GM18870 (cell line): ENCODE data around the gene WNT11.

ENCODE experiments used
- ATAC-seq: cut with Tn5 transposase; IDR thresholded peaks from one replicate; pipeline ENCODE4 v1.9.1; 2021; ENCODE audit warnings: moderate library complexity; ENCODE audit not compliant: unreplicated experiment

The WNT11 gene

DNA sequence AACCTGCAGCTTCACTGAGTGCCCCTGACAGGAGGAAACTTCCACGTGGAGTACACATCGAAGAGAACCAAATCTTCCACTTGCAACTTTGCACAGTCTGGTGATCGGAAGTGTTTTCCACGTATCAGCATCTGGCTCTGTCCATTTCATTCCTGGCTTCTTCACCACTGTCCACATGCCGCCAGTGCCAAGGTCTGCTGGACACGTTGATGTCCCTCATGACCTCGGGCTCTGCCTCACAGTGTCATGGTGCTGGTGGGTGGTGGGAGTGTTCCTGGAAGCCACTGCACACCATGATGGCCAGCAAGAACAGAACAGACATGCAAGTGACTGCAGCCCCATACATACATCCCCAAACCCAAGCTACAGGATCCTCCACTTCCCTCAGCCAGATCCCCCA lies 48.4 kb downstream of the WNT11 start:
- no peak for ATAC-seq

DNA sequence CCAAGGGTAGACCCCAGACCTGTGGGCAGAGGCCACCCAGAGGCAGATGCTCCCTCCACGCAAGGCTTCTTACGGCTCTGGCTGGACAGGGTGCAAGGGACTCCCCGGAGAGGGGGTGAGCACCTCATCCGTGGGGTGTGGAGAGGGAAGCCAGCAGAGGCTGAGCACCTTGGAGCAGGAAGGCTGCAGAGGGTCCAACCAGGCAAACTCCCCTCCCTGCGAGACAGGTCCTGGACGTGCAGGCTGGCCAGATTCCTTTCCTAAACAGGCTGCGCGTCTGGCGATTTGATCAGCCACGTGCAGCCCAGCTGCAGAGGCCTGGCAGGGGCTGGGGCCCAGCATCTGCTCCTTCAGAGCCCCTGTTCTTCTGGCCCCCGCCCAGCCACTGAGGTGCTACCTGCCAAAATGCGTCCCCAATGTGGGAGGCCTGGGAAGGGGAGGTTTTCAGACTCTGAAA lies 49.3 kb downstream of the WNT11 start:
- ATAC-seq: no peak

DNA sequence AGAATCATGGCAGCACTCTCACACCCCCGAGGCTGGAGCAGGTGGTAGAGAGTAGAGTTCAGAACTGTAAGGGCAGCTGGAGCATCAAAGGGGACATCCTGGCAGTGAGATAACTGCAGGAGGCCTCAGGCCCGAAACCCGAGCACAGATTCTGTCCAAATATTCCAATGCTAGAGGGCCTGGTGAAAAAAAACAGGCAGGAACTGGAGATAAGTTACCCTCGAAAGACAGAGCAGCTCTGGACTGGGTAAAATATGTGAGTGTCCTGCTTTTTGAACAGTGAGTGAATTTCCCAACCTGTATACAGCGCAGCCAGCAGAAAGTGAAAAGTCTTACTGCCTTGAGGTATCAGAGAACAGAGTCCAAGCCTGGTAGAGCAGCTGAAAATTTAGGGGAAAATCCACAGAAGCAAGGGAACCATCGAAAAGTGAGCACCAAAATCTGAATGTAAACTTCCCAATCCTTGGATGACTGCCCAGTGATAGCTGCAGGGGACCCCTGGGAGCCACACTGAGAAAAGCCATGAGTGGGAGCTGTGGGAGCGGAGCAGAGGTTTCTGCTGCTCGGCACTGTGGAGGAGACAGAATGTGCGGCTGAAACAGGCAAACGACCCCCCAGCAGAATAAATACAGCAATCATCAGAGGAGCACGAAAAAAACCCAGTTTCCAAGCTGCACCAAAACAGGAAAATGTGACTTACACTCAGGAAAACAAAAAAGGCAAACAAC lies 50.6 kb downstream of the WNT11 start:
- ATAC-seq: no peak

DNA sequence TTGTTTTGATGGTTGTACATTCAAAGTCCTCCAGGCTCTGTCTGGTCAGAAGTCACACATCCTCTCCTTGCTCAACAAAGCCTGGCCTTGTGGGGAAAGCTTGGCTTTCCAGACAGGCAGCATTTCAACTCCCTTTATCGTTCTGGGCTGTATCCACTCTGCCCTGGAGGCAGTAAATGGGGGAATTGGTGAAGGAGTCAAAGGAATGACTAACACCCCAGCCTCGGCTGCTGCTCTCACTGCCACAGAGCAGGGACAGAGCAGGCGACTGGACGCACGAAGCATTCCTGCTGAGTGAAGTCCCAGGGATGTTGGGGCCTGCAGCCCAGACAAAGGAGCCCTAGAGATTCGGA lies 52.8 kb downstream of the WNT11 start:
- no peak for ATAC-seq

DNA sequence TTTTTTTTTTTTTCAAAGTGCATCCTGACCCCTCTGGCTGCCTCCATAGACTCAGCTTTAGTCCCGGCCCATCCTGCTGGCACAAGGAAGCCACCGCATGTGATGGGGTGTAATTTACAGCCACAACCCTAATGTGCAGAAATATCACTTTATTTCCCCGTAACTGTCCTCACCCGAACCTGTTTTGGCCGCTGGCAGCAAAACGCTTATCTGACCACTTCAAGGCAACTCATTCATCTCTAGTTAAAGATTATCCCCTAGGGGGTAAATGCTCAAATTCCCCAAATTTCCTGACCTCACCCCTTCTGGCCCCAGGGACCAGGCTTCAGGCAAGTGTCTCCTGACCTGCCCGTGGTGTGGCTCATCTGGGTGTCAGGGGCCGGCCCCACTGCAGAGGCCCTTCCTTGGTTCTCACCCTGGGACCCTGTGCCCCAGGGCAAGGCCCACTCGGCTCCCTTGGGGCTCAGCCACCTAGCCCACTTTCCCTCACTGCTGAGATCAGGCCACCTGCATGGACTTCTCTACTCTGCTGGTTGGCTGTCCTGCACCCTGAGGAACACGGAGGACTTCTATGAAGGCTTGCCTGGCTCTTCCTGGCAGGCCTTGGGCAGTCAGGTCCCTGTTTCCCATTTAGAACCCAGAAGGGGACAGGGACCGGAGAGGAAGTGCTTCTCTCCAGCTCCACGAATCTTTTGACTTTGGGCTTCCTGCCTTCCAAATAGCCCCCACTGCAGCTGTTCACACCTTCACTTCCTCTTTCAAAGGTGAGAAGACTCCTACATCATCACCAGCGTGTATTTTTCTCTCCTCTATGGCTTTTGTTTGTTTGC lies 53.3 kb downstream of the WNT11 start:
- ATAC-seq: no peak

DNA sequence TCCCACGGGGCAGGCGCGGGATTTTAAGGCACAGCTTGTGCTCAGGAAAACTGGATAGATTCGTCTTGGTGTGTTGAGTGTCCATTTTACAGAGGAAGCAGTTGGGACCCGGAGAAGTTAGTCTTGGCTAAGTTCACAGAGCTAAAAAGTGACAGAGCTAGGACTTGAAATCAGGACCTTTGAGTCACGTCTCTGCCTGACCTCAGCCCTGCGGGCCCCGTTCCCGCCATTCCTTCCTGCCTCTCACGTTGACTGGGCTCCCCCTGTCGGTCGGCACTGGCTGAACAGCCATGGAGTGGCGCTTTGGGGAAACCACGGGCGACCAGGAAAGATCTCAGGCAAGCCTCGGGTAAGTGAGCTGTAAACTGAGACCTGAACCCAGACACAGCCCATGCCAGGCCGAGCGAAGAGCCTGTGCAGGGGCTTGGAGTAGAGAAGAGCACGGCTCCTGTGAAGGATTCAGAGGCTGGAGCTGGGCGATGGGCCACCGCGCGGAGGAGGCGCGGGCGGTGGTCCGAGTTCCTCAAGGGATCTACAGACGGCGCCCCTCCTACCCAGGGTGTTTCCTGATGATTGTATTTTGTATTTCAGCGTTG lies 54.1 kb downstream of the WNT11 start:
- peak; percentile 46 for ATAC-seq

DNA sequence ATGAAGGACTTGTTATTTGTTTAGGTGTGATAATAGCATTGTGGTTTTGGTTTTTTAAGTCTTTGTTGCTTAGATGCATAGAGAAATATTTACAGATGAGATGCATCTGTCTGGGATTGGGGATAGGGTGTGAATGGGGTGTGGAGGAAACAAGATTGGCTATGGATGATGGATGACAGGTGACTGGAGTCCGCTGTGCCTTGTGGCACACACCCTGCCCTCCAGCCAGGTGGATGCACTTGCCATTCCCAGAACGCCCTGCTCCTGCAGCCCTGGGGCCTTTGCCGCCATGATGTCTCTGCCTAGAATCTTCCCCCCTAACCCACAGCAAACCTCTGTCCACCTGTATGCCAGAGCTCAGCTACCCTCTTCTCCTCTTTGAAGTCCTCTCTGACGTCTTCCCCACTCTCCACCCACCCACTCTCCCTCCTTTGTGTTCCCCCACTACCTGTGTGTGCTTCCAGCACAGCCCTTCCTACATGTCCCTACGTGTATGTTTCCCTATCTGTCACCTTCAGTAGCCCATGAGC lies 54.7 kb downstream of the WNT11 start:
- ATAC-seq: no peak

DNA sequence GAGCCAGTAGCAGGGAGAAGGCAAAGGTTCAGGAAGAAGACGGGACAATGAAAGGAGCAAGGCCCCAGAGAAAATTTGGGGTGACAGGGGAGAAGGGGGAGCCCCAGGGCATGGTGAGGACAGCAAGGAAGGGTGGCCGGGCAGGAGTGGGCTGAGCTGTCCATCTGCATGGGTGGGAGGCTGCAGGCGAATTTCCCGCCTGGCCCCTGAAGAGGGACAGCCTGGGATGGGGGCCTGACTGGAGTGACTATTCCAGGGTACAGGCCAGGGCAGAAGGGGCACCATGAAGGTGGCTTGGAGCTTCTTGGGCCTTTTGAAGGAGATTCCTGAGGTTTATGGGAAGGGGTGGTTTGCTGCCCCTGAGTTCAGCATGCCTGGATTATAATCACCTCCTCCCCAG lies 56.2 kb downstream of the WNT11 start:
- no peak for ATAC-seq

DNA sequence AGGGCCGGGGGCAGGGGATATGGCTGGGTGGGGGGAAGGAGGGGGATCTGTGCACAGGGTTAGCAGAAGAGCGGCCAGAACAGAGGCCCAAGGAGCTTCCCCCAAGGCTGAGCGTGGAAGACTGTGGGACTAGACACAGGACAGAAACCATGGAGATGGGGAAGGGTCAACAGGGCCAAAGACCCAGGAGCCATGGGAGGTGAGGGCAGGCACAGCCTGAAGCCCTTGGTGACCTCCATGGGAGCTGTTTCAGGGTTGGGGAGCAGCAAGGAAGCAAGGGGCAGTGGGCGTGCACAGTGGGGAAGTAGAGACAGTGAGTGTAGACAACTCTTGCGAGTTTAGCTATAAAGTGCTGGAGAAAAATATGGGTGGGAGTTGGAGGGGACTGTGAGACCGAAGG lies 56.6 kb downstream of the WNT11 start:
- no peak for ATAC-seq

DNA sequence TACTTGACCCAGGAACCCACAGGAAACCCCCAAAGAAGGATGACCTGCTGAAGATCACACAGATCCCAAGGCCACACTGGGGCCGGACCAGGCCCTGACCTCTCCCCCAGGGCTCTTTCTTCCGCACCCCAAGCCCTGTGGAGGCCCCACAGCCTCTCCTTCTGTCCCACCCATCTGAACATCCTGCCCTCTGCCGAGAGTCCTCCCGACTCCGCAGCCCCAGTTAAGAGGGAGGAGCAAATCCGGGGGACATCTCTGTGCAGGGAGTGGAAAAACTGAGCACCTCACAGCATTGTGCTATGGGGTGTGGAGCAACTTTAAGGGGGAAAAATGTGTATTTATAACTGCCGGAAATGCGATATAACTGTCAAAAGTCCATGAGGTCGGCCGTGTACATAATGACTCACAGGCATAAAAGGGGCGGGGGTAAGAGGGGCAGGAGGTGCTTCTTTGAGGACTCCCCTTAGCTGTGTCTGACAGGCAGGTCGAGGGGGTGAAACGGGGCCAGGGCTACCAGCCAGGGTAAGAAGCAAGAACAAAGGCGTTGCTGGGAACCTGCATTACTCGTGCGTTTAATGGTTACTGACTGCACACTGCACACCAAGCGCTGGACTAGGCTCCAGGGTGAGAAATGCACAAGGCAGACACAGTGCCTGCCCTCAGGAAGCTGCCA lies 57.2 kb downstream of the WNT11 start:
- no peak for ATAC-seq

DNA sequence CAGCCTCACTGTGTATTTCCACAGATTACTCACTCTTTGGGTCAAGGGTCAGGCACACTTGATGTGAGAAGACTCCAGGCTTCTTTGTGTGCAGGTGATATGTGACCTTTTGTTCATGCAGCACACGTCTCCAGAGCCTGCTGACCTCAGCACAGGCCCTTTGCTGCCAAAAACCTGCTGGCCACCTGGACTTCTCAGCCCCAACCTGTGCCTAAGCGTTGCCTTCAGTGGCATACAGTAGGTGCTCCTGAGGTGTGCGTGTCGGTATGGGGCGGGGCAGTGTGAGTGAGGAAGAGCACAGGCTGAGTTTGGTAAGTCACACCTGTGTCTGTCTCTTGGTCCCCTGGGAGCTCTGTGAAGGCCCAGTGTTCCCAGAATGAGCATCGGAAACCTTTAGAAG lies 58.1 kb downstream of the WNT11 start:
- no peak for ATAC-seq

DNA sequence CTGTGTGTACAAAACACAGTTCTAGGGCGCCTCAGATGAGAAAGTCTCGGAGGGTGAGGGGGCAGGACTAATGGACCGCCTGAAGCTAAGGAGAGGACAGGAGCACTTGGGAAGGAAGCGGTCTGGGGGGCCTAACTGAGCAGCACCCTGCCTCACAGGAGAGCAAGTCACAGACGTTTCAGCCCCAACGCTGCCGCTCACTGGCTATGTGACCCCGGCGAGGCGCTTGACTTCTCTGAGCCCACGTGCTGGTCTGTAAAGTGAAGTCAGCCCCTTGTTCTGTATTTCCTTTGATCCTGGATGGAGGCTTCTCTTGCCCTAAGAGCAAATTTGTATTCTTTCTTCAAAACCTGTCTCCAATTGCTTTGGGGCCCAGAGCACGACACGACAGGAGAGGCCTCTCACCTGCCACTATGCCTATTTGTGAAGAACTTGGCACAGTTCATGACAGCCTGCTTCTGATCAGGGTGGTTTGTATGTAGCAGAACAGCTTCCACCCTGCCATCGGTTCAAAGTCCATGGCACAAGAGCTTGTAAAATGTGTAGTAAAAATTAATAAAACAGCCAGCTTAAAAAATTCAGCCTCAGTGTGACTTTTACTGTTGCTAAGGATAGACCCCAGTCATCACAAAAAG lies 59.1 kb downstream of the WNT11 start:
- no peak for ATAC-seq

DNA sequence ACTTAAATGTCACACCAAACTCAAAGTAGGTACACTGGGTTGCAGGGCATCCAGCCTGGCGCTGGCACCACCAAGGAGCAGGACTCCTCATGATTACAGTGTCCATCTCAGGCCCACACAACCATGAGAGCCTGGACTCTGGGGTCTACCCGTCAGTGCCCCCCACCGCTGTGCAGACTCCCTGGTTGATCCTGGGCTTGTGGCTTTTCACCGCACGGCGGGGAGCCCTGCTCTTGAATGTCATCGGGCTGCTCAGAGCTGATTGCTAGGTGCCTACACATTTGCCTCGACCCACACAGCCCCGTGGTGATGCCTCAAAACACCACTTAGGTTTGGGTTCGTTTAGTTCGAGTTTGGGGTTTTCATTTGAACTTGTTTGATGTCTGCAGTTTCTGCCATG lies 63.0 kb downstream of the WNT11 start:
- no peak for ATAC-seq

DNA sequence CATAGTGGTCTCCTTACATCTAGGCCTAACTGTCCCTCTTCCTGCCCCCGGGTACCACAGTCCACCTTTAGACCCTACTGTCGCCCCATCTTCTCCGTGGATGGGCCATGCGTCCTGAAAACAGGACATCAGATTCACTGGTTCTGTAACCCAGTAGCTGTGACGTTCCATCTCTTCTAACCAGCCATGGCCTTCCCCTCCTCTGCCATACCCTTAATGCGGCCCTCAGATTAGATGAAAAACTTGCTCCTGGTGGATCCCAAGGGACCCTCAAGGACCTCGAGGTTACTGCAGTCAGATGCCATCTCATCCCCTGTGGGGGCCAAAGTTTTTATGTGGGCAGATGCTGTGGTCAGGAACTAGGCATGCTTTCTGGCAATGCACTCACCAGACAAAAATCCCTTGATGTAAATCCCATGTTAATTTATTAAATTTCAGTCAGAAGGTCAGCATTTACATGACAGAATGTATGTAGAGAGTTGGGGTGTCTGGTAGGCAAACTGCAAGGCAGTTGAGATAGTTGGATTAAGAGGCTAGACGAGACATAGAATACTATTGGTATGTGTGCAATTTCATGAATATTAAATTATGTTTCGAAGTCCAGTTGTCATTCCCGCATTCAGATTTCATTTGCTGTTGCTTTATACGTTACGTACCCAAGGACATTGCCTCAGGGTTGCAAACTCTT lies 64.3 kb downstream of the WNT11 start:
- no peak for ATAC-seq

DNA sequence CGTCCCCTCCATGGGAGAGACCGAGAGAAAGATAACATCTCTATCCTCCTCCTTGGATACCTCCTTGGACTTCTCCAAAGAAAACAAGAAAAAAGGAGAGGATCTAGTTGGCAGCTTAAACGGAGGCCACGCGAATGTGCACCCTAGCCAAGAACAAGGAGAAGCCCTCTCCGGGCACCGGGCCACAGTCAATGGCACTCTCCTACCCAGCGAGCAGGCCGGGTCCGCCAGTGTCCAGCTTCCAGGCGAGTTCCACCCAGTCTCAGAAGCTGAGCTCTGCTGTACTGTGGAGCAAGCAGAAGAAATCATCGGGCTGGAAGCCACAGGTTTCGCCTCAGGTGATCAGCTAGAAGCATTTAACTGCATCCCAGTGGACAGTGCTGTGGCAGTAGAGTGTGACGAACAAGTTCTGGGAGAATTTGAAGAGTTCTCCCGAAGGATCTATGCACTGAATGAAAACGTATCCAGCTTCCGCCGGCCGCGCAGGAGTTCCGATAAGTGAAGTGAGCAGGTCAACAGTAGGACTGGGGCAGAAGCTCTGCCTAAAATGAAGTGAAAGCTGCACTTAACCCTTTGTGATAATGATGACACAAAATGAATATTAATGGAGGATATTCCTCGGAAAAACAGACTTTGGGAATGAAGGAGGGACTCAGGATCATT lies 65.3 kb downstream of the WNT11 start:
- ATAC-seq: no peak

DNA sequence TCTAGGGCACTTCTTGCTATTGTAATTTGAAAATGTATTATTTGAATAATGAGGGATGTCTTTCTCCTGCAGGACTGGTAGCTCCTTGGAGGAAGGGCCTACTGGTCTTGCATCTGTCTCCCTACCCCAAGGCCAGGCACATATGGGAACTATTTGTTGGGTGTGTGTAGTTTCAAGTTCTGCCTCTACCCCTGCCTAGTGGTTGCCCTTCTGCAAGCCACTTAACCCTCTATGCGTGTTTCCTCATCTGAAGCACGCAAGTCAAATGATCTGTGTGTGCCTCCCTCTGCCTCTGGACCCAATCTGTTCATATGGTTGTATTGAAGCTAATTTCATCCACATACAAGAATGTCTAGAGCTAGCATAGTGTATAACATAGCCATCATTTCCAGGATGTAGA lies 67.0 kb downstream of the WNT11 start:
- no peak for ATAC-seq
